Fibroblast of skin of right quadriceps (primary cell): ENCODE results near the gene USPL1.
"Not testable (repeated sequence)": the region's sequence is repeated elsewhere in the genome, so short reads cannot be mapped to it uniquely, and the experiment has no call there.

Experiments used
- DNase-seq: peaks from one replicate; pipeline ENCODE4 v3.0.0-alpha.2; 2013

The USPL1 gene

GRCh38 chr13:30616927-30617314 is 799 bp upstream of the USPL1 start:
- peak; percentile 90 for DNase-seq

- no peak for DNase-seq
Measured at GRCh38 chr13:30618186-30618929, 638 bp downstream of the USPL1 start.

- DNase-seq: no peak
Measured at GRCh38 chr13:30618930-30619279, 1.2 kb downstream of the USPL1 start.

GRCh38 chr13:30619731-30620130 is 2.0 kb downstream of the USPL1 start:
- DNase-seq: no peak

- no peak for DNase-seq
Measured at GRCh38 chr13:30620941-30621340, 3.2 kb downstream of the USPL1 start.

GRCh38 chr13:30622551-30622950 is 4.8 kb downstream of the USPL1 start:
- no peak for DNase-seq

- no peak for DNase-seq
Measured at GRCh38 chr13:30623392-30623791, 5.7 kb downstream of the USPL1 start.

- no peak for DNase-seq
Measured at GRCh38 chr13:30624630-30625029, 6.9 kb downstream of the USPL1 start.

GRCh38 chr13:30629527-30629926 is 11.8 kb downstream of the USPL1 start:
- DNase-seq: no peak

GRCh38 chr13:30633861-30634260 is 16.1 kb downstream of the USPL1 start:
- DNase-seq: no peak

GRCh38 chr13:30634838-30635237 is 17.1 kb downstream of the USPL1 start:
- no peak for DNase-seq

- DNase-seq: no peak
Measured at GRCh38 chr13:30638301-30638700, 20.6 kb downstream of the USPL1 start.

GRCh38 chr13:30639671-30640070 is 22.0 kb downstream of the USPL1 start:
- peak; percentile 72 for DNase-seq

GRCh38 chr13:30641173-30641572 is 23.5 kb downstream of the USPL1 start:
- not testable (repeated sequence) for DNase-seq

GRCh38 chr13:30645629-30646028 is 27.9 kb downstream of the USPL1 start:
- no peak for DNase-seq

- DNase-seq: no peak
Measured at GRCh38 chr13:30647420-30647819, 29.7 kb downstream of the USPL1 start.

- DNase-seq: no peak
Measured at GRCh38 chr13:30647824-30648521, 30.3 kb downstream of the USPL1 start.

GRCh38 chr13:30648522-30649012 is 30.8 kb downstream of the USPL1 start:
- DNase-seq: no peak

- DNase-seq: not testable (repeated sequence)
Measured at GRCh38 chr13:30651648-30652047, 33.9 kb downstream of the USPL1 start.

GRCh38 chr13:30652746-30653386 is 35.1 kb downstream of the USPL1 start:
- DNase-seq: peak; percentile 18

- DNase-seq: no peak
Measured at GRCh38 chr13:30654430-30654829, 36.7 kb downstream of the USPL1 start.

GRCh38 chr13:30656178-30656577 is 38.5 kb downstream of the USPL1 start:
- DNase-seq: no peak

- DNase-seq: no peak
Measured at GRCh38 chr13:30659980-30660379, 42.3 kb downstream of the USPL1 start.

- DNase-seq: no peak
Measured at GRCh38 chr13:30660796-30661195, 43.1 kb downstream of the USPL1 start.
